OCI-LY3 (cell line): ENCODE data around the gene PLEKHA6.

Experiments used
- H2AFZ ChIP-seq: fragments of 200-600, 300-600 bp; shearing (Covaris generic); 2 replicates; pipeline ENCODE4 v1.6.0; 2014; ENCODE audit warnings: antibody characterized with exemption, low read depth, low read length
- H3K27ac ChIP-seq: fragments of 200-600, 300-600 bp; sonication (generic); 2 replicates; pipeline ENCODE4 v1.5.1; 2014; ENCODE audit warnings: mild to moderate bottlenecking, low read length, moderate library complexity, mixed read lengths
- H3K27me3 ChIP-seq: fragments of 200-600, 300-600 bp; sonication (generic); 2 replicates; pipeline ENCODE4 v1.6.1; 2014; ENCODE audit warnings: low read depth, low read length, mixed read lengths
- H3K36me3 ChIP-seq: fragments of 200-600, 300-600 bp; sonication (generic); replicated peaks from 2 replicates; pipeline ENCODE3; 2014; ENCODE audit warnings: low read depth, low read length, mixed read lengths
- H3K4me1 ChIP-seq: fragments of 300-600, 200-600 bp; sonication (generic); 2 replicates; pipeline ENCODE4 v1.6.1; 2014; ENCODE audit warnings: low read length, mixed read lengths
- H3K4me2 ChIP-seq: fragments of 200-600, 300-600 bp; sonication (generic); 2 replicates; pipeline ENCODE4 v1.6.1; 2014; ENCODE audit warnings: low read length, mixed read lengths
- H3K4me3 ChIP-seq: fragments of 300-600, 200-600 bp; sonication (generic); 2 replicates; pipeline ENCODE4 v1.5.1; 2014; ENCODE audit warnings: antibody characterized with exemption, mild to moderate bottlenecking, low read length, moderate library complexity
- H3K79me2 ChIP-seq: fragments of 300-600, 200-600 bp; shearing (Covaris generic); 2 replicates; pipeline ENCODE4 v1.6.1; 2014; ENCODE audit warnings: mild to moderate bottlenecking, low read length, mixed read lengths
- H3K9ac ChIP-seq: fragments of 300-600, 200-600 bp; shearing (Covaris generic); 2 replicates; pipeline ENCODE4 v1.6.0; 2014; ENCODE audit warnings: mild to moderate bottlenecking, low read length, moderate library complexity
- H3K9me3 ChIP-seq: fragments of 200-600, 300-600 bp; shearing (Covaris generic); 2 replicates; pipeline ENCODE4 v1.6.1; 2014; ENCODE audit warnings: low read length, mixed read lengths; ENCODE audit not compliant: insufficient read depth
- H4K20me1 ChIP-seq: fragments of 200-600, 300-600 bp; sonication (generic); 2 replicates; pipeline ENCODE4 v1.6.1; 2016; ENCODE audit warnings: low read length, mixed read lengths; ENCODE audit not compliant: insufficient read depth
- EZH2phosphoT487 ChIP-seq: fragments of 200-600 bp; shearing (Covaris generic); IDR thresholded peaks from 2 replicates; pipeline ENCODE4 v1.6.1; 2018; ENCODE audit warnings: antibody characterized with exemption, mixed run types, low read depth
- TF ChIP-seq, protein P1 (sequence below): fragments of 200-600, 300-600 bp; sonication (generic); IDR thresholded peaks from 2 replicates; pipeline ENCODE4 v1.5.1; 2014; ENCODE audit warnings: antibody characterized with exemption, low read length, low read depth

PLEKHA6 gene

DNA sequence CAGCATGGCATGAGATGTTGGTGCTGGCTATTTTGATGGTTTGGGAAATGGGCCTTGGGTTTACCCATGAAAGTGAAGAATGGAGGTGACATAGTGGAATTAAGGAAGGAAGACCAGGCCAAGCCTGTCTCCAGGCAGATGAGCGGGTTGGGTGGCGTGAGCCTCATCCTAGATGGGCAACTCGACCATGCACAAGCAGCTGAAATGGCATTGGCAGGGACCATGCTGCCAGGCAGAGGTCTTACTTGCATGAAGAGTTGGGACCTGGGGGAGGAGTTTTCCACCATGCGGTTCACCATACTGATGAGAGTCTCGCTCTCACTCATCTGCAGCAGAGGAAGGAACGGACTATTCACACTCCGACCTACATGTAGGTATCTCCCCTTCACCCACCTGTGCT is 108.4 kb downstream of the PLEKHA6 start:
- H2AFZ ChIP-seq, result no peak overlapping the region
- H3K36me3 ChIP-seq, result no peaks in the 10 kb centered on the region
- H3K4me3 ChIP-seq, result no peak overlapping the region
- H3K79me2 ChIP-seq, result no peaks in the 10 kb centered on the region
- H3K9me3 ChIP-seq, result no peaks in the 10 kb centered on the region
- H3K4me2 ChIP-seq, result no peak overlapping the region
- TF ChIP-seq, protein P1, sequence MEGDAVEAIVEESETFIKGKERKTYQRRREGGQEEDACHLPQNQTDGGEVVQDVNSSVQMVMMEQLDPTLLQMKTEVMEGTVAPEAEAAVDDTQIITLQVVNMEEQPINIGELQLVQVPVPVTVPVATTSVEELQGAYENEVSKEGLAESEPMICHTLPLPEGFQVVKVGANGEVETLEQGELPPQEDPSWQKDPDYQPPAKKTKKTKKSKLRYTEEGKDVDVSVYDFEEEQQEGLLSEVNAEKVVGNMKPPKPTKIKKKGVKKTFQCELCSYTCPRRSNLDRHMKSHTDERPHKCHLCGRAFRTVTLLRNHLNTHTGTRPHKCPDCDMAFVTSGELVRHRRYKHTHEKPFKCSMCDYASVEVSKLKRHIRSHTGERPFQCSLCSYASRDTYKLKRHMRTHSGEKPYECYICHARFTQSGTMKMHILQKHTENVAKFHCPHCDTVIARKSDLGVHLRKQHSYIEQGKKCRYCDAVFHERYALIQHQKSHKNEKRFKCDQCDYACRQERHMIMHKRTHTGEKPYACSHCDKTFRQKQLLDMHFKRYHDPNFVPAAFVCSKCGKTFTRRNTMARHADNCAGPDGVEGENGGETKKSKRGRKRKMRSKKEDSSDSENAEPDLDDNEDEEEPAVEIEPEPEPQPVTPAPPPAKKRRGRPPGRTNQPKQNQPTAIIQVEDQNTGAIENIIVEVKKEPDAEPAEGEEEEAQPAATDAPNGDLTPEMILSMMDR, result no peak
- no peak for TF ChIP-seq EZH2phosphoT487
- no peak overlapping the region for H3K27ac ChIP-seq
- H3K4me1 ChIP-seq, result no peaks in the 10 kb centered on the region
- no peak overlapping the region for H3K9ac ChIP-seq
- H3K27me3 ChIP-seq, result peaks cover 83% of the 10 kb centered on the region
- no peaks in the 10 kb centered on the region for H4K20me1 ChIP-seq

- peaks cover 77% of the 10 kb centered on the region for H3K27me3 ChIP-seq
- H3K27ac ChIP-seq, result no peak overlapping the region
Observed at GRCh38 chr1:204250428-204251030, 109.2 kb downstream of the PLEKHA6 start.

DNA sequence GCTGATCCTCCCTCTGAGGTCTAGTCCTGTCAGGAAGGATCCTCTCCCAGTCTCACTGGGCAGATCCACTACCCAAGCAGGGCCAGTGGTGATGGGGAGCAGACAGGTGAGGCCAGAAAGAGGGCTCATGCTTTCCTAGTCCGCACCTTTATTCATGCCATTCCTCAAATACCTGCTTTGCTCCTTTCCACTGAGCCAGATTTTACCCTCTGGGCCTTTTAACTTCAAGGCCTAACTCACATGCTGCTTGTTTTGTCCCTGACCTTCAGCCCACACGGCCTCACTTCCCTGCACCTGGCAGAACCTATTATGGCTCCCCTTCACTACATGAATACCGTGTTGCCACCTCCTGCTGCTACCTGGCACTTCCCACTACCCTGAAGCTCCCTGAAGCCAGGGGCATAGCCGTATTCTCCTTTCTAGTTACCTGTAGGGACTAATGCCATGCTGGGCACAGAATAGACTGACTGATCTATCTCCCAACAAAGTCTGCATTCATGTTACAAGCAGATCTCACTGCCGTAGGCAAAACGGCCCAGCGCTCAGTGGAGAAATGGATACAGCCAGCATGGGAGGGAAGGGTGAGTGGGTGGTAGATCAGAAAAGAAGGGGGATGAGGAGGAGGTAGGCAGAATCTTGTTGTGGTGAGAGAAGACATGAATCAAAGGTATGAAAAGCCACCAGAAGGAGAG is 109.8 kb downstream of the PLEKHA6 start:
- Histone ChIP-seq H3K27me3 (peaks cover 73% of the 10 kb centered on the region), H4K20me1 (no peaks in the 10 kb centered on the region)

More at GRCh38 chr1:204250428-204251030, 109.2 kb downstream of the PLEKHA6 start:
- Histone ChIP-seq H3K9me3 (no peaks in the 10 kb centered on the region), H3K79me2 (no peaks in the 10 kb centered on the region), H3K4me1 (no peaks in the 10 kb centered on the region), H2AFZ (no peak overlapping the region), H3K9ac (no peak overlapping the region), H3K36me3 (no peaks in the 10 kb centered on the region), H4K20me1 (no peaks in the 10 kb centered on the region), H3K4me3 (no peak overlapping the region), H3K4me2 (no peak overlapping the region)
- no peak for TF ChIP-seq EZH2phosphoT487
- TF ChIP-seq, protein P1, result no peak

DNA sequence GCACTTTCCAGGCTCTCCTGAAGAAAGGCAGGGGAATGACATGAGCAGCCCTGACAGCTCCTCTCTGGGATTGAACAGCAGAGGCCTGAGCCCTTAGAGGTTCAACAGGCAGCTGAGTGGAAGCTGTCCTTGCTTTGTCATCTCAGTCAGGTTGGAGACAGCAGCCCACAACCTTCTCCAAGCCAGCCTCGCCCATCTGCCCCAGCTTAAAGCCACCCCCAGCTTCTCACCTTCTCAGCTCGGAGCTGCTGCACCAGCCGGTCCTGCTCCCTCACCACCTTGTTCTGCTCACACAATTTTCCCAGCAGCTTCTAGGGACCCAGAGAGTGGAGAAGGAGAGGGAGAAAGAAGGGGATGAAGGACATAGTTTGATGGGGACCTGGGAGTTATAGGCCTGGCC is 110.8 kb downstream of the PLEKHA6 start:
- H3K4me1 ChIP-seq, result no peaks in the 10 kb centered on the region
- H3K27me3 ChIP-seq, result peaks cover 63% of the 10 kb centered on the region
- no peak for TF ChIP-seq EZH2phosphoT487
- TF ChIP-seq, protein P1, result no peak
- H3K27ac ChIP-seq, result no peak overlapping the region
- H3K4me2 ChIP-seq, result no peak overlapping the region
- no peak overlapping the region for H2AFZ ChIP-seq
- H3K9ac ChIP-seq, result no peak overlapping the region
- no peak overlapping the region for H3K4me3 ChIP-seq
- H3K79me2 ChIP-seq, result no peaks in the 10 kb centered on the region
- H3K36me3 ChIP-seq, result no peaks in the 10 kb centered on the region
- H3K9me3 ChIP-seq, result no peaks in the 10 kb centered on the region
- H4K20me1 ChIP-seq, result no peaks in the 10 kb centered on the region

More for the DNA sequence above, 109.8 kb downstream of the PLEKHA6 start:
- Histone ChIP-seq H2AFZ (no peak overlapping the region), H3K4me3 (no peak overlapping the region), H3K4me2 (no peak overlapping the region), H3K9ac (no peak overlapping the region), H3K36me3 (no peaks in the 10 kb centered on the region), H3K27ac (no peak overlapping the region), H3K4me1 (no peaks in the 10 kb centered on the region), H3K9me3 (no peaks in the 10 kb centered on the region), H3K79me2 (no peaks in the 10 kb centered on the region)
- TF ChIP-seq EZH2phosphoT487, result no peak
- TF ChIP-seq, protein P1, result no peak
